GM10248 (cell line): ENCODE measurements around the gene AATF.

Experiments
- CTCF ChIA-PET: fragments of 300-600 bp; sonication (Branson Sonifier 250); formaldehyde crosslinking; extraction: SDS; loops from one replicate; lab custom pipeline; 2021; ENCODE audit warnings: antibody characterized with exemption; lab: Yijun Ruan, JAX
- POLR2A ChIA-PET: fragments of 350-650 bp; sonication (Branson Sonifier 250); formaldehyde crosslinking; extraction: SDS; loops from one replicate; lab custom pipeline; 2020; ENCODE audit warnings: antibody characterized with exemption; lab: Yijun Ruan, JAX
- DNase-seq: peaks from one replicate; pipeline ENCODE4 v3.0.0; 2012; ENCODE audit errors: extremely low spot score
- CTCF ChIP-seq: IDR thresholded peaks from 2 replicates; pipeline ENCODE4 v1.5.1; 2012; ENCODE audit warnings: mild to moderate bottlenecking, low read depth; ENCODE audit errors: extremely low read depth, missing control alignments, control extremely low read depth

The AATF gene

GRCh38 chr17:37060928-37061327 lies 112.2 kb downstream of the AATF start:
- ChIA-PET CTCF (interaction anchor here (1.4 to 7.0 kb wide), 2 partner anchors 9 to 14 kb away, joined by 3 to 54 read pairs; no protein-coding TSS in a partner anchor), POLR2A (no interaction called here)
- no peak for DNase-seq
- no peak for TF ChIP-seq CTCF

GRCh38 chr17:37062021-37062420 lies 113.3 kb downstream of the AATF start:
- POLR2A ChIA-PET = no interaction called here
- CTCF ChIA-PET = interaction anchor here (0.8 to 1.4 kb wide), 2 partner anchors 8 to 14 kb away, joined by 3 to 5 read pairs; no protein-coding TSS in a partner anchor
- TF ChIP-seq CTCF = no peak
- DNase-seq = no peak

GRCh38 chr17:37064206-37064605 lies 115.5 kb downstream of the AATF start:
- no peak for DNase-seq
- ChIA-PET CTCF (interaction anchor here (2.0 kb wide), 1 partner anchor 16 kb away, joined by 13 read pairs; no protein-coding TSS in a partner anchor), POLR2A (no interaction called here)
- no peak for TF ChIP-seq CTCF

- DNase-seq = no peak
- ChIA-PET POLR2A (no interaction called here), CTCF (interaction anchor here (2.0 kb wide), 1 partner anchor 17 kb away, joined by 13 read pairs; no protein-coding TSS in a partner anchor)
- no peak for TF ChIP-seq CTCF
These were observed 116.2 kb downstream of the AATF start for GRCh38 chr17:37064956-37065355.

- no peak for DNase-seq
- ChIA-PET CTCF (interaction anchor here (2.0 kb wide), 1 partner anchor 18 kb away, joined by 13 read pairs; no protein-coding TSS in a partner anchor), POLR2A (no interaction called here)
- TF ChIP-seq CTCF = no peak
These were observed 117.0 kb downstream of the AATF start for GRCh38 chr17:37065486-37066321.

GRCh38 chr17:37066322-37067255 lies 117.8 kb downstream of the AATF start:
- TF ChIP-seq CTCF = no peak
- DNase-seq = no peak
- ChIA-PET CTCF (interaction anchor here (1.4 to 3.9 kb wide), 3 partner anchors 18 to 168 kb away, joined by 4 to 17 read pairs (median 4); no protein-coding TSS in a partner anchor), POLR2A (no interaction called here)
